ENCODE results near the gene RAB3A.
A peak's percentile ranks its signal among the peaks of the same experiment; 100 is the strongest.

The RAB3A gene

GRCh38 chr19:18203863-18204393, at the start of gene RAB3A:
TSS of gene RAB3A (minus strand) at chr19:18204042. CDS start at chr19:18202740, 1,302 bp downstream.
- H3K4me3 Mint-ChIP-seq: peak within 1 kb of the TSS; percentile 93
- H3K27me3 Mint-ChIP-seq (ENCODE audit: low read depth): peaks cover 3% of the 10 kb centered on the region
- peak within 1 kb of the TSS; percentile 93 for H3K27ac Mint-ChIP-seq
- H3K9me3 Mint-ChIP-seq: no peaks in the 10 kb centered on the region
- peaks cover 13% of the 10 kb centered on the region for H3K36me3 Mint-ChIP-seq (ENCODE audit: low read depth)
- peaks cover 23% of the 10 kb centered on the region for H3K4me1 Mint-ChIP-seq (ENCODE audit: low read depth)

- H3K36me3 Mint-ChIP-seq (ENCODE audit: low read depth): no peaks in the 10 kb centered on the region
- H3K27me3 Mint-ChIP-seq (ENCODE audit: low read depth): peaks cover 25% of the 10 kb centered on the region
- H3K9me3 Mint-ChIP-seq: no peaks in the 10 kb centered on the region
- peaks cover 2% of the 10 kb centered on the region for H3K4me1 Mint-ChIP-seq (ENCODE audit: low read depth)
- no peak overlapping the region for H3K27ac Mint-ChIP-seq
- H3K4me3 Mint-ChIP-seq: no peak overlapping the region
Measured at GRCh38 chr19:18253130-18253529, 49.3 kb upstream of the RAB3A start.

- peaks cover 25% of the 10 kb centered on the region for H3K27me3 Mint-ChIP-seq (ENCODE audit: low read depth)
- no peak overlapping the region for H3K27ac Mint-ChIP-seq
- no peaks in the 10 kb centered on the region for H3K9me3 Mint-ChIP-seq
- peaks cover 2% of the 10 kb centered on the region for H3K4me1 Mint-ChIP-seq (ENCODE audit: low read depth)
- H3K36me3 Mint-ChIP-seq (ENCODE audit: low read depth): no peaks in the 10 kb centered on the region
- no peak overlapping the region for H3K4me3 Mint-ChIP-seq
Measured at GRCh38 chr19:18252370-18252717, 48.5 kb upstream of the RAB3A start.

GRCh38 chr19:18251587-18252369, 47.9 kb upstream of the RAB3A start:
- H3K9me3 Mint-ChIP-seq: no peaks in the 10 kb centered on the region
- H3K4me1 Mint-ChIP-seq (ENCODE audit: low read depth): peaks cover 2% of the 10 kb centered on the region
- H3K36me3 Mint-ChIP-seq (ENCODE audit: low read depth): no peaks in the 10 kb centered on the region
- no peak overlapping the region for H3K4me3 Mint-ChIP-seq
- no peak overlapping the region for H3K27ac Mint-ChIP-seq
- H3K27me3 Mint-ChIP-seq (ENCODE audit: low read depth): peaks cover 25% of the 10 kb centered on the region

GRCh38 chr19:18249834-18250233, 46.0 kb upstream of the RAB3A start:
- no peak overlapping the region for H3K27ac Mint-ChIP-seq
- H3K36me3 Mint-ChIP-seq (ENCODE audit: low read depth): no peaks in the 10 kb centered on the region
- peaks cover 2% of the 10 kb centered on the region for H3K4me1 Mint-ChIP-seq (ENCODE audit: low read depth)
- H3K27me3 Mint-ChIP-seq (ENCODE audit: low read depth): peaks cover 21% of the 10 kb centered on the region
- H3K4me3 Mint-ChIP-seq: no peak overlapping the region
- H3K9me3 Mint-ChIP-seq: no peaks in the 10 kb centered on the region

- H3K4me3 Mint-ChIP-seq: no peak overlapping the region
- no peaks in the 10 kb centered on the region for H3K36me3 Mint-ChIP-seq (ENCODE audit: low read depth)
- H3K27ac Mint-ChIP-seq: no peak overlapping the region
- H3K27me3 Mint-ChIP-seq (ENCODE audit: low read depth): peaks cover under 1% of the 10 kb centered on the region
- H3K9me3 Mint-ChIP-seq: no peaks in the 10 kb centered on the region
- no peaks in the 10 kb centered on the region for H3K4me1 Mint-ChIP-seq (ENCODE audit: low read depth)
Measured at GRCh38 chr19:18245297-18245696, 41.5 kb upstream of the RAB3A start.

- H3K27ac Mint-ChIP-seq: no peak overlapping the region
- H3K4me3 Mint-ChIP-seq: no peak overlapping the region
- no peaks in the 10 kb centered on the region for H3K9me3 Mint-ChIP-seq
- peaks cover 9% of the 10 kb centered on the region for H3K27me3 Mint-ChIP-seq (ENCODE audit: low read depth)
- no peaks in the 10 kb centered on the region for H3K4me1 Mint-ChIP-seq (ENCODE audit: low read depth)
- H3K36me3 Mint-ChIP-seq (ENCODE audit: low read depth): no peaks in the 10 kb centered on the region
Measured at GRCh38 chr19:18239303-18239702, 35.5 kb upstream of the RAB3A start.

GRCh38 chr19:18234194-18234593, 30.4 kb upstream of the RAB3A start:
- Mint-ChIP-seq H3K4me3 (no peak overlapping the region), H3K27me3 (ENCODE audit: low read depth) (peaks cover 38% of the 10 kb centered on the region), H3K9me3 (peaks cover 6% of the 10 kb centered on the region), H3K27ac (no peak overlapping the region), H3K4me1 (ENCODE audit: low read depth) (no peaks in the 10 kb centered on the region), H3K36me3 (ENCODE audit: low read depth) (no peaks in the 10 kb centered on the region)

GRCh38 chr19:18233224-18233825, 29.5 kb upstream of the RAB3A start:
- H3K36me3 Mint-ChIP-seq (ENCODE audit: low read depth): no peaks in the 10 kb centered on the region
- peaks cover 6% of the 10 kb centered on the region for H3K9me3 Mint-ChIP-seq
- no peak overlapping the region for H3K27ac Mint-ChIP-seq
- no peaks in the 10 kb centered on the region for H3K4me1 Mint-ChIP-seq (ENCODE audit: low read depth)
- peaks cover 38% of the 10 kb centered on the region for H3K27me3 Mint-ChIP-seq (ENCODE audit: low read depth)
- H3K4me3 Mint-ChIP-seq: no peak overlapping the region

- peaks cover 6% of the 10 kb centered on the region for H3K9me3 Mint-ChIP-seq
- H3K27ac Mint-ChIP-seq: no peak overlapping the region
- peaks cover 42% of the 10 kb centered on the region for H3K27me3 Mint-ChIP-seq (ENCODE audit: low read depth)
- no peaks in the 10 kb centered on the region for H3K4me1 Mint-ChIP-seq (ENCODE audit: low read depth)
- H3K36me3 Mint-ChIP-seq (ENCODE audit: low read depth): no peaks in the 10 kb centered on the region
- no peak overlapping the region for H3K4me3 Mint-ChIP-seq
Measured at GRCh38 chr19:18232540-18233223, 28.8 kb upstream of the RAB3A start.

GRCh38 chr19:18231775-18232174, 27.9 kb upstream of the RAB3A start:
- Mint-ChIP-seq H3K36me3 (ENCODE audit: low read depth) (no peaks in the 10 kb centered on the region), H3K4me3 (no peak overlapping the region), H3K27ac (no peak overlapping the region), H3K4me1 (ENCODE audit: low read depth) (no peaks in the 10 kb centered on the region), H3K27me3 (ENCODE audit: low read depth) (peaks cover 51% of the 10 kb centered on the region), H3K9me3 (peaks cover 6% of the 10 kb centered on the region)

- no peak overlapping the region for H3K27ac Mint-ChIP-seq
Measured at GRCh38 chr19:18230941-18231734, 27.3 kb upstream of the RAB3A start.

GRCh38 chr19:18229915-18230314, 26.1 kb upstream of the RAB3A start:
- H3K27me3 Mint-ChIP-seq (ENCODE audit: low read depth): peaks cover 56% of the 10 kb centered on the region
- H3K36me3 Mint-ChIP-seq (ENCODE audit: low read depth): no peaks in the 10 kb centered on the region
- H3K4me1 Mint-ChIP-seq (ENCODE audit: low read depth): peaks cover 3% of the 10 kb centered on the region
- H3K9me3 Mint-ChIP-seq: peaks cover 6% of the 10 kb centered on the region
- no peak overlapping the region for H3K27ac Mint-ChIP-seq
- no peak overlapping the region for H3K4me3 Mint-ChIP-seq

More at GRCh38 chr19:18230941-18231734, 27.3 kb upstream of the RAB3A start:
- Mint-ChIP-seq H3K36me3 (ENCODE audit: low read depth) (no peaks in the 10 kb centered on the region), H3K4me1 (ENCODE audit: low read depth) (no peaks in the 10 kb centered on the region), H3K27me3 (ENCODE audit: low read depth) (peaks cover 55% of the 10 kb centered on the region), H3K4me3 (no peak overlapping the region), H3K9me3 (peaks cover 6% of the 10 kb centered on the region)

- Mint-ChIP-seq H3K36me3 (ENCODE audit: low read depth) (no peaks in the 10 kb centered on the region), H3K27ac (no peak overlapping the region), H3K4me1 (ENCODE audit: low read depth) (peaks cover 7% of the 10 kb centered on the region), H3K27me3 (ENCODE audit: low read depth) (peaks cover 61% of the 10 kb centered on the region), H3K9me3 (peaks cover 6% of the 10 kb centered on the region), H3K4me3 (no peak overlapping the region)
Measured at GRCh38 chr19:18229474-18229873, 25.6 kb upstream of the RAB3A start.
